Measurements from ENCODE around the gene RNF224. TPM values are rescaled to one million over a fixed set of nuclear protein-coding genes. Genes with fewer than 3 reads are reported as not detected.

Gene RNF224
- total RNA-seq, 1 experiment from 2014 or later = 0.27 TPM

- BruUV-seq (replicated peaks) = no TSS peak
- peaks cover 29% of the 10 kb centered on the region for H3K4me1 ChIP-seq
- H3K27me3 ChIP-seq (replicated peaks; ENCODE audit: control insufficient read depth, insufficient read depth, low read length) = no peaks in the 10 kb centered on the region
- peaks cover 29% of the 10 kb centered on the region for H3K36me3 Mint-ChIP-seq (ENCODE audit: insufficient read depth, unreplicated experiment)
- H3K9me3 Mint-ChIP-seq (ENCODE audit: unreplicated experiment) = no peaks in the 10 kb centered on the region
- peak overlapping the region; percentile 85 for H3K4me3 Mint-ChIP-seq (ENCODE audit: unreplicated experiment)
- no peaks in the 10 kb centered on the region for H3K27me3 Mint-ChIP-seq (ENCODE audit: insufficient read depth, unreplicated experiment)
- CTCF ChIA-PET = interaction anchor here (1.3 to 2.5 kb wide), 3 partner anchors 15 to 47 kb away, joined by 3 to 27 read pairs (median 3); no protein-coding TSS in a partner anchor
- peaks cover 11% of the 10 kb centered on the region for H3K4me1 Mint-ChIP-seq (ENCODE audit: low read depth, unreplicated experiment)
- POLR2A ChIA-PET = interaction anchor here (2.5 to 3.3 kb wide), 3 partner anchors 19 to 33 kb away, joined by 10 to 27 read pairs (median 14); partner anchors contain the start of genes ANAPC2, SSNA1, TPRN and TUBB4B
- no peak overlapping the region for H3K27ac Mint-ChIP-seq (ENCODE audit: unreplicated experiment)
- H3K4me3 ChIP-seq (ENCODE audit: low read depth, low read length) = peak overlapping the region; percentile 69
- no peaks in the 10 kb centered on the region for H3K36me3 ChIP-seq (ENCODE audit: control insufficient read depth, insufficient read depth, low read length)
- TF ChIP-seq CTCF (IDR thresholded peaks at IDR 0.05; ENCODE audit: insufficient read depth in 1 of 2, low read depth in 1 of 2, low read length in 1 of 2, severe bottlenecking in 1 of 2, unreplicated experiment in 1 of 2) = no peak
- H3K9me3 ChIP-seq = no peaks in the 10 kb centered on the region
- peak in 1 of 2 experiments; percentile 65 for DNase-seq
- intact Hi-C loops (cut with micrococcal nuclease; ENCODE audit: unreplicated experiment) = loop anchor here (2.0 kb wide), 1 partner anchor 19 kb away; the partner anchor contains the start of gene TUBB4B
Observed at GRCh38 chr9:137221506-137222111, 5.7 kb upstream of the RNF224 start.

GRCh38 chr9:137222190-137223077 is 4.9 kb upstream of the RNF224 start, which contains the start of gene RNF208:
Gene RNF208, minus strand, starts transcription at chr9:137222240. Its CDS starts 1,028 bp downstream, at chr9:137221212.
- Histone ChIP-seq H3K4me3 (ENCODE audit: low read depth, low read length) (peak within 1 kb of the TSS; percentile 69), H3K9me3 (no peaks in the 10 kb centered on the region), H3K36me3 (ENCODE audit: control insufficient read depth, insufficient read depth, low read length) (no peaks in the 10 kb centered on the region), H3K4me1 (peaks cover 29% of the 10 kb centered on the region), H3K27me3 (replicated peaks; ENCODE audit: control insufficient read depth, insufficient read depth, low read length) (no peaks in the 10 kb centered on the region)
- ChIA-PET CTCF (interaction anchor here (1.0 to 2.5 kb wide), 7 partner anchors 14 to 47 kb away, joined by 3 to 27 read pairs (median 3); partner anchors contain the start of gene TUBB4B), POLR2A (interaction anchor here (1.0 to 3.3 kb wide), 5 partner anchors 18 to 33 kb away, joined by 5 to 27 read pairs (median 10); partner anchors contain the start of genes ANAPC2, NELFB, SSNA1 and TPRN)
- H3K36me3 Mint-ChIP-seq (ENCODE audit: insufficient read depth, unreplicated experiment) = peaks cover 21% of the 10 kb centered on the region
- intact Hi-C loops (cut with micrococcal nuclease; ENCODE audit: unreplicated experiment) = loop anchor here (2.0 kb wide), 1 partner anchor 18 kb away; the partner anchor contains the start of gene TUBB4B
- BruUV-seq (replicated peaks) = no TSS peak
- peak within 1 kb of the TSS; percentile 85 for H3K4me3 Mint-ChIP-seq (ENCODE audit: unreplicated experiment)
- no peak for DNase-seq
- H3K4me1 Mint-ChIP-seq (ENCODE audit: low read depth, unreplicated experiment) = peaks cover 8% of the 10 kb centered on the region
- H3K27me3 Mint-ChIP-seq (ENCODE audit: insufficient read depth, unreplicated experiment) = no peaks in the 10 kb centered on the region
- no peaks in the 10 kb centered on the region for H3K9me3 Mint-ChIP-seq (ENCODE audit: unreplicated experiment)
- TF ChIP-seq CTCF (IDR thresholded peaks at IDR 0.05; ENCODE audit: insufficient read depth in 1 of 2, low read depth in 1 of 2, low read length in 1 of 2, severe bottlenecking in 1 of 2, unreplicated experiment in 1 of 2) = peak in 1 of 2 experiments; percentile 4
- no peak within 1 kb of the TSS for H3K27ac Mint-ChIP-seq (ENCODE audit: unreplicated experiment)

Data from Caco-2 (cell line).